ENCODE results near the gene ATP6V0D1.
A peak's percentile ranks its signal among the peaks of the same experiment; 100 is the strongest.

The ATP6V0D1 gene

GRCh38 chr16:67480833-67481560, at the start of gene ATP6V0D1:
Gene ATP6V0D1, minus strand, starts transcription at chr16:67481157. Its CDS starts 71 bp downstream, at chr16:67481086.
- Mint-ChIP-seq H3K27me3 (ENCODE audit: low read depth) (peaks cover 3% of the 10 kb centered on the region), H3K27ac (peak within 1 kb of the TSS; percentile 97 to 99 (median 99)), H3K4me3 (peak within 1 kb of the TSS; percentile 97 to 100 (median 99)), H3K4me1 (peaks cover 21% of the 10 kb centered on the region), H3K36me3 (ENCODE audit: low read depth) (no peaks in the 10 kb centered on the region), H3K9me3 (no peaks in the 10 kb centered on the region)
- TF ChIP-seq, protein P1, sequence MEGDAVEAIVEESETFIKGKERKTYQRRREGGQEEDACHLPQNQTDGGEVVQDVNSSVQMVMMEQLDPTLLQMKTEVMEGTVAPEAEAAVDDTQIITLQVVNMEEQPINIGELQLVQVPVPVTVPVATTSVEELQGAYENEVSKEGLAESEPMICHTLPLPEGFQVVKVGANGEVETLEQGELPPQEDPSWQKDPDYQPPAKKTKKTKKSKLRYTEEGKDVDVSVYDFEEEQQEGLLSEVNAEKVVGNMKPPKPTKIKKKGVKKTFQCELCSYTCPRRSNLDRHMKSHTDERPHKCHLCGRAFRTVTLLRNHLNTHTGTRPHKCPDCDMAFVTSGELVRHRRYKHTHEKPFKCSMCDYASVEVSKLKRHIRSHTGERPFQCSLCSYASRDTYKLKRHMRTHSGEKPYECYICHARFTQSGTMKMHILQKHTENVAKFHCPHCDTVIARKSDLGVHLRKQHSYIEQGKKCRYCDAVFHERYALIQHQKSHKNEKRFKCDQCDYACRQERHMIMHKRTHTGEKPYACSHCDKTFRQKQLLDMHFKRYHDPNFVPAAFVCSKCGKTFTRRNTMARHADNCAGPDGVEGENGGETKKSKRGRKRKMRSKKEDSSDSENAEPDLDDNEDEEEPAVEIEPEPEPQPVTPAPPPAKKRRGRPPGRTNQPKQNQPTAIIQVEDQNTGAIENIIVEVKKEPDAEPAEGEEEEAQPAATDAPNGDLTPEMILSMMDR (IDR thresholded peaks at IDR 0.05; ENCODE audit: unreplicated experiment in 3 of 3), result peak; percentile 84 to 92 (median 90)

GRCh38 chr16:67530013-67530939, 49.3 kb upstream of the ATP6V0D1 start:
- H3K9me3 Mint-ChIP-seq, result no peaks in the 10 kb centered on the region

GRCh38 chr16:67529582-67530012, 48.6 kb upstream of the ATP6V0D1 start:
- TF ChIP-seq, protein P1 (IDR thresholded peaks at IDR 0.05; ENCODE audit: unreplicated experiment in 3 of 3), result no peak
- Mint-ChIP-seq H3K36me3 (ENCODE audit: low read depth) (peaks cover 6% of the 10 kb centered on the region), H3K27me3 (ENCODE audit: low read depth) (peaks cover 18% of the 10 kb centered on the region), H3K27ac (peak overlapping the region; percentile 64 to 88 (median 85)), H3K4me3 (peak overlapping the region; percentile 92 to 97 (median 95)), H3K9me3 (no peaks in the 10 kb centered on the region), H3K4me1 (peaks cover 26% of the 10 kb centered on the region)

More at GRCh38 chr16:67530013-67530939, 49.3 kb upstream of the ATP6V0D1 start:
- H3K4me1 Mint-ChIP-seq, result peaks cover 26% of the 10 kb centered on the region
- peaks cover 15% of the 10 kb centered on the region for H3K27me3 Mint-ChIP-seq (ENCODE audit: low read depth)
- TF ChIP-seq, protein P1 (IDR thresholded peaks at IDR 0.05; ENCODE audit: unreplicated experiment in 3 of 3), result no peak
- peak overlapping the region; percentile 64 to 88 (median 85) for H3K27ac Mint-ChIP-seq
- peaks cover 6% of the 10 kb centered on the region for H3K36me3 Mint-ChIP-seq (ENCODE audit: low read depth)
- peak overlapping the region; percentile 92 to 97 (median 95) for H3K4me3 Mint-ChIP-seq

DNA sequence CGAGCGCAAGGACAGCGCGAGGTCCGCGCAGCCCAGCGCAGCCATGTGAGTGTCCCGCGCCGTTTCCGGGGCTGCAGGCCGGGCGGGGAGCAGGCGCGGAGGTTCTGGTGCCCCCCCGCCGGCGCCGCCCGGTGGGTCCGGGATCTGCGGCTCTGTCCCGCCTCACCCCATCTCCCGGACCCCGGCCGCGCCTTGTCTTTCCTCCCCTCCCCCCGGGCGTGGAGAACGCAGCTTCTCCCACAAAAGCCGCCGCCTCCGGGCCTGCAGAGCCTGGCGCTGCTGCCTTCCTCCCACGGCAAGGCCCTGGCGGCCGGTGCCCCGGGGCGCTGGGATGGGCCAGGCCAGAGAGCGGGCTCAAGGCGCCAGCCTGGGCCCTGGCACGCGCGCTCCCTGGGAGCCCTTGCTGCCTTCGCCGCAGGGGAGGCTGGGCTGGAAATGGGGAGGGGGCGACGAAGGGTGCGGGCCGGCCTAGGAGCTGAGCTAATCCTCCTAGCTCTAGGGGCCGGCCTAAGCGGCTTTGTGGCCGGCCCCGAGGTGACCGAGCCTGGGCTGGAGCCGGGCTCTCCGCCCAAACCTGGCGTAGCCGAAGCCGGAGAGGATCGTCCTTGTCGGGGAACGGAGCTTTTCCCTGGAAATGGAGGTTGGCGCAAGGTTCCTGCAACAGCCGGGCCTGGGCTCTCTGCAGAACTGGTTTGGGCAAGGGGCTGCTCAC, 48.1 kb upstream of the ATP6V0D1 start:
- Mint-ChIP-seq H3K27me3 (ENCODE audit: low read depth) (peaks cover 20% of the 10 kb centered on the region), H3K27ac (peak overlapping the region in 2 of 3 experiments; percentile 85 to 88), H3K4me3 (peak overlapping the region; percentile 92 to 97 (median 95)), H3K9me3 (no peaks in the 10 kb centered on the region), H3K4me1 (peaks cover 26% of the 10 kb centered on the region), H3K36me3 (ENCODE audit: low read depth) (peaks cover 6% of the 10 kb centered on the region)
- TF ChIP-seq, protein P1 (IDR thresholded peaks at IDR 0.05; ENCODE audit: unreplicated experiment in 3 of 3), result no peak

DNA sequence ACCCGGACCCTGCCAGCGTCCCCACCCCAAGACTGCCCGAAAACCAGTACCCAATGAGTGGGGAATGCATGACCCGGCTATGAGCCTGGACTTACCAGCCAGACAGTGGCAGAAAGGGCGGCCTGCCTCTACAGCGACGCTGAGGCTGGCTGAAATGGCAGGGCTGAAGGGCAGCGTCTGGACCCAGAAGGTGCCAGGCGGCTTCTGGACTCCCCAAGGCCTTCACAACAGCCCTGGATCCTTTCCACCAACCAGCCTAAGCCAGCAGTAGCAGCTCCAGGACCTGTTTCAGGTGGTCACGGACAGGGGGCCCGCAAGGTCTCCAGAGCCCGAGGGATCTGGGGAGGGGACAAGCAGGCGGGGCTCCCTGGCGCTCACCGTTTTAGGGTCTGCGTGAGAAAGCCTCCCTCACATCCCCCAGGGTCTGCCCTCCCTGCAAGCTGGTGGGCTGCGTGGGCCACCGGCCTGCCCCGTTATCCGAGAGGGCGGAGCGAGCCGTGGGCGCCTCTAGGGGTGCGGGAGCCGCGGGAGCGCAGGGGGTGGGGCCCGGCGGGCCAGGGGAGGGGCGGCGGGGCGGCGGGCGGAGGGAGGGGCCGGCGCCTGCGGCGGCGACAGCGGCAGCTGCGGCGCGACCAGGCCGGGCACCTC, 47.4 kb upstream of the ATP6V0D1 start, which contains the start of gene RIPOR1:
RIPOR1 (plus strand) TSS at position 608 of the 648 bp plus-strand sequence. CDS start 9,618 bp downstream, outside the sequence.
- H3K36me3 Mint-ChIP-seq (ENCODE audit: low read depth), result peaks cover 4% of the 10 kb centered on the region
- H3K4me3 Mint-ChIP-seq, result peak within 1 kb of the TSS; percentile 92 to 97 (median 95)
- TF ChIP-seq, protein P1 (IDR thresholded peaks at IDR 0.05; ENCODE audit: unreplicated experiment in 3 of 3), result no peak
- H3K27me3 Mint-ChIP-seq (ENCODE audit: low read depth), result peaks cover 20% of the 10 kb centered on the region
- peaks cover 25% of the 10 kb centered on the region for H3K4me1 Mint-ChIP-seq
- no peaks in the 10 kb centered on the region for H3K9me3 Mint-ChIP-seq
- H3K27ac Mint-ChIP-seq, result peak within 1 kb of the TSS; percentile 64 to 88 (median 85)
